GM21723 (cell line): Measurements from ENCODE around the gene HASPIN.

Source experiments
- ATAC-seq: cut with Tn5 transposase; IDR thresholded peaks from one replicate; pipeline ENCODE4 v1.9.1; 2021; ENCODE audit warnings: mild to moderate bottlenecking, moderate library complexity; ENCODE audit not compliant: unreplicated experiment

The HASPIN gene

DNA sequence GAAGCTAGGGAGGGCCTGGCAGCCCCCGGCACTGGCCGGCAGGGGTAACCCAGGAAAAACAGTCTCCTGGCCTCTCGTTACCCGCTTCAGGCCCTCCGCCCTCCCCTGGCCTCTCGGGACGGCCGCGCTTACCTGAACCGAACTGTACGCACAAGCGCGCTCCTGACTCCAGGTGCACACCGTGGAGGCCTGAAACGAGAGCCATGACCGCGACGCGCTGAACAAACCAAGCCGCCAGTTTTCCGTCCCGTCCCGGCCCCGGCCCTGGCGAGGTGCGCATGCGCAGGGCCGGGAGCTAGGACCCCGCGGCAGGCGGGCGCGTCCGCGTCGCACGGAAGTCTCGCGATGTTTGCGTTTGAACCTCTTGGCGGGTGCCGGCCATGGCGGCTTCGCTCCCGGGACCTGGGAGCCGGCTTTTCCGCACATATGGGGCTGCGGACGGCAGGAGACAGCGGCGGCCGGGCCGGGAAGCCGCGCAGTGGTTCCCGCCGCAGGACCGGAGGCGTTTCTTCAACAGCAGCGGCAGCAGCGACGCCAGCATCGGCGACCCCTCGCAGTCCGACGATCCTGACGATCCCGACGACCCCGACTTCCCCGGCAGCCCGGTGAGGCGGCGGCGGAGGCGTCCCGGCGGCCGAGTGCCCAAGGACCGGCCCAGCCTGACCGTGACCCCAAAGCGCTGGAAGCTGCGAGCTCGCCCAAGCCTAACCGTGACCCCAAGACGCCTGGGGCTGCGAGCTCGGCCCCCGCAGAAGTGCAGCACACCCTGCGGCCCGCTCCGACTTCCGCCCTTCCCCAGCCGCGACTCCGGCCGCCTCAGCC lies at the start of gene HASPIN:
HASPIN (plus strand) TSS at position 348 of the 822 bp plus-strand sequence; CDS start at position 381, 33 bp downstream.
- ATAC-seq, result peak; percentile 68

DNA sequence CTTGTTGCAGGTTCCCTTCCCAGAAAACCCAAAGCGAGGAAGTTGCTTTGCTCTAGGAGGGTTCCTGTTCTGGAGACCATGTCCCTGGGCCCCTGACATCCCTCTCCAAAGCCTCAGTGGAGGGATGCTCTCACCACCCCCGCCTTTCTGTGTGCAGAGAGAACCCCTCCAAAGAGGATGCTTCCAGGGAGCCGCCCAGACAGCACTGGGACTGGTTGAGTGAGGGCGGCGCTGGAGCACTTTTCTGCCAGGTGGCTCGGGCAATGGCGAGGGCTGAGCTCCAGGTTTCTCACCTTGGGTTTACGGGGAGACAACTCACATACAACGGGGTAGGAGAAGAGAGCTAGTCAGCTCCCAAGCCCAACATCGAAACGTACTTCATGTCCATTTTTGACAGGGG lies 47.8 kb upstream of the HASPIN start:
- ATAC-seq, result no peak

DNA sequence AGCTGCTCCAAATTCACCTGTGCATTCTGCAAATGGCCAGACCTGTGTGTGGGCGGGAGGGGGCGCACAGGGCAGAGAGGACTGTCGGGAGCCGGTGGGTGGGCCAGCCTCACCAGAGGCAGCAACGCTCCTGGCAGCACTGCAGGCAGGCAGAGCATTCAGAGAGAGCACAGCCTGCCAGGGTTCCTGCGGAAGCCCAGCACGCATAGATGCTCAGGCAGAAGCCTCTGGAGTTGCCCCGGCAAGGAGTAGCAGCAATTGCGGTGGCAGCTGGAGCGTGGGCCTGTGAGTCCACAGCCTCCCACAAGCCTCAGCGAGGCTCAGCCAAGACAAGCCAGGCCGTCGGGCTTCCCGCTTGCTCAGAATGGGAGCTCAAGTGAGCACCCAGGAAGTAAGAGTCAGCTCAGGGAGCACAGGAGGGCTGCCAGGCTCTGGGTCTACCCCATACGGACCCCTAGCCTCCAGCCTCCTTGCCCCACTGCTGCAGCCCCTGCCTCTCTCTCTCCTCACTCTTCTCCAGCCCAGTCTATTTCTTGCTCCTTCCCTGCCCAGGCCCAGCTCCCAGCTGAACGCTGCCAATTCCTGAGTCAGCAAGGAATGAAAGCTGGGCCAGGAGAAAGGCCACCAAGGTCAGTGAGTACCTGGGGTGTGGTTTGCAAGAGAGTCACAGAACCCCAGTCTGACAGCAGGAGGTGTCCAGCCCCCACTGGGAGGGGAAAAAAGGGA lies 45.4 kb upstream of the HASPIN start:
- no peak for ATAC-seq

DNA sequence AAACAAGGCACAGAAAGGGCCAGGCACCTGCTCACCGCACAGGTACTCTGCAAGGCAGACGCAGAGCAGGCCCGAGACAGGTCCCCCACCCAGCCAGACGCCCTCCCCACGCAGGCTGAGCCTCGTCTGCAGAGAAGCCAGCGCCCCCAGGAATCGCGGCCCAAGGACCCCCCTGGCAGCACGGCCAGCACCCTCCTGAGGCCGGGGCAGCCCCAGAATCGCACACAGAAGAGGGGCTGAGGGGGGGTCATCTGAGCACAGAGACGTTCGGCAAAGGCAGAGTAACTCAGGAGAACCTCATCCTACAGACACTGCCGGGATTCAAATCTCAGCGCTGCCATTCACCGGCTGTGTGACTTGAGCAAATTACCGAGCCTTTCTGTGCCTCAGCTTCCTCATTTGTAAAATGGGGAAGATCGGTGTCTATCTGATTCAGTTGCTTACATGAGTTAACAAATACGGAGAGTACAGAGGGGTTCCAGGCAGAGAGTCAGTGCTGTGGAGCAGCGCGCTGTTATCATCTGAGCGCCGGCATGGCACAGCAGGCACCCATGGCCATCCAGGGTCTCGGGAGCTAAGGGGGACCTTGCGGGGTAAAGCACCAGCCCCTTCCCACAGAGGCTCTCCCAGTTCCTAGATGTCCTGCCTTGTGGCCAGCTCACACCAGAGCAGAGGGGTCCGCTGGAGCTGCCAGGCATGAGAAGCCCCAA lies 44.7 kb upstream of the HASPIN start:
- ATAC-seq, result no peak

DNA sequence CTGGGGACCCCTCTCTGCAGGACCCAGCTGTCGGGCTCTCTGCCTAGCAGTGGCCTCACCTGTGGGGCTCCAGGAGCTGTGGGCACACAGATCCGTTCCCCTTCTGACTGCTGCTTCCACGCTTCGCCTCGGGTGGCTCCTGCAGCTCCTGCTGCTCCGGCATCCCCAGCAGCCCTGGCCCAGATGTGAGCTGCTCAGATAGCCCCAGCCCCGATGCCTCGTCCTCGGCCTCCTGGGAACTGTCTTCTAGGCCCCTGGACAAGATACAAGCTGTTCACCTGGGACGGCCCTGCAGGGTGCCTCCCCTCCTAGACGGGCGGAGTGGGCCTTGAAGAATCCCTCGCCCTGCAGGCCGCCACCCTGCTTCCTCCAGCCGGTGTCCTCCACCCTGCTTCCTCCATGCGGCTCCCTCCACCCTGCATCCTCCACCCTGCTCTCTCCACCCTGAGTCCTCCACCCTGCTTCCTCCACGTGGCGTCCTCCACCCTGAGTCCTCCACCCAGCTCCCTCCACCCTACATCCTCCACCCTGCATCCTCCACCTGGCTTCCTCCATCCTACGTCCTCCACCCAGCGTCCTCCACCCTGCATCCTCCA lies 44.1 kb upstream of the HASPIN start:
- ATAC-seq, result no peak

DNA sequence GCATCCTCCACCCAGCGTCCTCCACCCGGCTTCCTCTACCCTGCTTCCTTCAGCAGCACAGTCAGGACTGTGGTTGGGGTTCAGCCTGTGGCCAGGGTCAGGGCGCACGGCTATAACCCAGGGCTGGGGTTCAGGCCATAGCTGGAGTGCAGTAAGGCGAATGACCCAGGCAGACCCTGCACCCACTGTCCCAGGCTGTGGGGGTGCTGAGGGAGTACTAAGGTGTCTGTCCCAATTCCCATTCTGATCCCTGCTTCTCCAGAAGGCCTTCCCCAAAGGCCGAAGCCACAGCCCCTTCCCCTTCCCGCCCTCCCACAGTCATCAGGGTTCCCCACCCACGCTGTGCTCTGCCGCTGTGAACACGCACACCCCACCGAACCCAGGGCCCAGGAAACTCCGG lies 42.6 kb upstream of the HASPIN start:
- no peak for ATAC-seq

DNA sequence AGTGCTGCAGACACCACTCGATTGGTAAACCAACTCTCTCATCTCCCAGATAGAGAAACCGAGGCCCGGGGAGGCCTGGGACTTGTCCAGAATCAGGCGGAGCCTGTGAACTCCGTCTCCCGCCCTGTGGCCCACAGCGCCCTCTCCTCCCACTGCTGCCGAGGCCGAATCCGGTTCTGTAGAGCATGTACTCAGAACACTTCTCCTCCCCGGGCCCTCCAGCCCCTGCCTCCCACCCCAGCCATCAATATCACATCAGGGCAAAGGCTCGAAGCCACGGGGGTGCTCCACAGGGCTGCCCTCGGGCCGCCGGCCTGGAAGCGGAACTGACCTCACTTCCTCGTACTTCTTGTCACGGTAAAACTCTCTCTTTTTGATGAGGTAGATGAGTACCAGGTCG lies 42.1 kb upstream of the HASPIN start:
- no peak for ATAC-seq

DNA sequence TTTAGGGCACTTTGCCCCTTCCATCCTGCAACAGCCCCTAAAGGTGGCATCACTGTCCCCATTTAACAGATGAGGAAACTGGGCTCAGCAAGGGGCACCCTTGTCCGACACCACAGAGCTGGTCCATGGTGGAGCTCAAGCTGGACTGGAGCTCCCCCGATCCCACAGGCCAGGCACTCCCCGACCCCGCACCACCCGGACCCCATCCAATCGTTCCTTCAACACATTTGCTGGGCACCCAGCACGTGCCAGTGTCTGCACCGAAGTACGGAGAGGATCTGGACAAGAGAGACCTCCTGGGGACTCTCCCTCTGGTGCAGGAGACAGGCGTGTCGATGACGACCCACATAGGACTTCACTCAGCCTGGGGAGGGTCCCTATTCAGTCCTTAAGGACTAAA lies 41.7 kb upstream of the HASPIN start:
- no peak for ATAC-seq

DNA sequence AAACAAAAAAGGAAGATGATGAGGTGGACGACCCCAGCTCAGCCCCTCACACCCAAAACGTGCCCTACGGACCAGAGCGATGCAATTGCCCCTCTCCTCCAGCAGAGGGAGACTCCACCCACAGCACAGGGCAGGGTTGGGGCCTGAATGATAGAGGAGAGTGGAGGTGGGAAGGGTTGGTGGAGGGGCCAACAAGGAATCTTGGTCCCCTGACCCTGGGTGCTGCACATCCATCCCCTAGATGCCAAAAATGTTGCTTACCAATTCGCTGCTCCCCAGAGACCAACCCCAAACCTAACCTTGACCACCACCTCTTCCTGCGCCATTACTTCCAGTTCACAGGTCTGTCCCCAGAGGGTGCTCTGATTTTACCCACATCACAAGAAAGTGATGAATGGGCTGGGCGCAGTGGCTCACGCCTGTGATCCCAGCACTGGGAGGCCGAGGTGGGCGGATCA lies 40.6 kb upstream of the HASPIN start:
- ATAC-seq, result peak; percentile 63

DNA sequence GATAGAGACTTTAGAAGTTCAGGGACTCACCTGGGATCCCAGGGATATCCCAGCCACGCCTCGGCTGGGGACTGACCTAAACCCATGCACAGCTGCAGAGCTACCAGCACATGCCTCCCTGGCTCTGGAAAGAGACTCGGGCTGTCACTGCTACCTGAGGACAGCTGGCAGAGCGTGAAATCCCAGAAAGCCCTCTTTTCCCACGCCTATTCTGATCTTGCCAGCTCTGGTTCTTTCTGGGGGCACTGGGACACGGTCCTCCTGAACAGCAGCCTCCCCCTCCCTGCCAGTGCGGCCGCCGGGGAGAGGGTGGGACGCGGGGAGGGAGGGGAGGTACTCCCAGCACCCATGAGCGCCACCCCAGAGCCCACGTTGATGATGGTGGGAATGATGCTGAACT lies 38.5 kb upstream of the HASPIN start:
- ATAC-seq, result no peak

DNA sequence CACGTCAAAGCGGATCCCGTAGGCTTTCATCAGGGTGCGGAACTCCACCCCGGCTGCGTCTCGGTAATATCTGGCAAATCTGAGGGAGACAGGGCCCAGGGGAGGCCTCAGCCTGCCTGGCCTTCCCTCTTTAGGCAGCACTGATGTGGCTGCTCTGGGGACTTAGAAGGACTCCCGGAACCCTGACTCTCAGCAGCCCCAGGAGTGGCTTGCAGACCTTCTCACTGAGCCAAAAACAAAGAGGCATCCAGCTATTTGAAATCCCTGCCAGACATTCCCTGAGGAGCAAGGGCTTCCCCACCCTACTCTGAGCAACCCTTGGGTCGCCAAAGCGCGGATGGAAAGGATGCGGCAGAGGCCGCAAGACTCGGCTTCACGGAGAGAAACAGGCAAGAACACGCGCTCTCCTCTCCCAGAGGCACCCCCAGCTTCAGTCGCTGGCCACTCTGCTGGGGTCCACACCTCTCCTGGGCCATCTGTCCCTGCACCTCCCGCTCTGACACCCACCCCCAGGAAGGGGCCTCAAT lies 35.6 kb upstream of the HASPIN start:
- no peak for ATAC-seq

DNA sequence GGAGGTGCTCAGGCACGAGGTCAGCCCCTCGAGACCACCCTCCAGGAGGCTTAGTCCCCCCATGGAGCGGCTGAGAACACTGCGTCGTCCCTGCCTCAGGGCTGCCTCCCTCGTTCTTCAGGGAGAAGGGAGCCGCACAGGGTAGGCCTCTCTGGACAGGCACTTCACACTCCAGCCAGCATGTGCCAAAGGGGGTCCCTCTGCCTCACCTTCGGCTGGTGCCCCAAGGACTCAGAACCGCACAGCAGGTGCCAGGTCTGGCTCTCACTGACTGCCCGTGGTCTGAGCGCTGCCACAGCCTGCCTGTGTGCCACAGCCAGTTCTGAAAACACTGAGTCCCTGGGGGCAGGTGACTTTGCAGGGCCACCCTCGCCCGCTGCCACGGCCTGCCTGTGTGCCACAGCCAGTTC lies 34.8 kb upstream of the HASPIN start:
- ATAC-seq, result no peak

DNA sequence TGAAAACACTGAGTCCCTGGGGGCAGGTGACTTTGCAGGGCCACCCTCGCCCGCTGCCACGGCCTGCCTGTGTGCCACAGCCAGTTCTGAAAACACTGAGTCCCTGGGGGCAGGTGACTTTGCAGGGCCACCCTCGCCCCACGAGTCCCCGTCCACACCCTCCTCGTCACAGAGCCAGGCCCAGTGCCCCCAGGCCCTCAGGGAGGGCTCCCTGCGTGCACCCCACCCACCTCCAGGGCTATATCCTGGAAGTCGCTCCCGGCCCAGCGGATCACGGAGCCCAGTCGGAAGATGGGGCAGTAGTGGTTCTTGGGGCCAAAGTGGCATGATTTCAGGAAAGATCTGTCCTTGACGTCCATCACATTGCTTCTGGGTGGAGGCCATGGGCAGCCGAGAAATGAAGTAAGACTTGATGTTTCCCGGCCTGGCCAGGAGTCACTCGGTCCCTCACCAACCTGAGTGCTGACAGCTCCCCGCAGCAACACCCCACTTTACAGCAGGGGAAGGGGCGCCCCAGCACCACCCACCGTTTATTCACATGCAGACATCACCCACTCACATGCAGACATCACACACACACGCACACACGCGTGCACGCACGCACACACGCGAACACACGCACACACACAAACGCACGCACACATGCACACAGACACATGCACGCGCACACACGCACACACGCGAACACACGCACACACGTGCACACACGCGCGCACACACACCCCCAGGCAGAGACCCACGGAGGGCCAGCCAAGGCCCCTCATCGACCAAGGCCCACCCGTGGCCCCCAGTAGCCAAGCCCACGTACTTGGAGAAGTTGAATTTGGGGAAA lies 34.2 kb upstream of the HASPIN start:
- no peak for ATAC-seq

DNA sequence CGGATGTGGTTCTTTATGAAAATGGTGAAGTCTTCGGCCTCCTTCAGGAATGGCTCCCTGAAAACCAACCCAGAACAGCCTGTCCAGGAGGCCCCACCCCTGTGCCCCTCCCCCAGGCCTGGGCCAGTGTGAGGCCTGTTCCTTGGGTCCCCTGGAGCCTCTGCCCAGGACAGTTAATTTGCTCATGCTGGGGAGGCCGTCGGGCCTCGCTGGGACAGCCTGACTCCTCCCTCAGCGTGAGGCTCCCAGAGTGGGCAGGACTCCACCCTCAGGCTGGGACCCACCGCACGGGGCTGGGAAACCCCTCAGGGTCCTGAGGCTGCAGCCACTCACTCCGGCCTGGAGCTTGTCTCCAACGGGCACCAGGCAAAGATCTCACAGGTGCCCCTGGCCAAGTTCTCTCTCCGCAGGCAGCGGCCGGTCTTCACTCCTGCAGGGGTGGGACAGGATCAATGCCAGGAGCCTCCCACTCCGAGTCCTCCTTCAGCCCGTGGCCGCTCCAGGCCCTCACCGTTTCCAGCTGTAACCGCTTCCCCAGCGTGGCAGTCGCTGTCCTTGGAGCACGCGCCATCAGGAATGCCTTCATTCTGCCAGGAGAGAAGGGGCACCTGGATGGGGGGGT lies 33.5 kb upstream of the HASPIN start:
- ATAC-seq, result no peak

DNA sequence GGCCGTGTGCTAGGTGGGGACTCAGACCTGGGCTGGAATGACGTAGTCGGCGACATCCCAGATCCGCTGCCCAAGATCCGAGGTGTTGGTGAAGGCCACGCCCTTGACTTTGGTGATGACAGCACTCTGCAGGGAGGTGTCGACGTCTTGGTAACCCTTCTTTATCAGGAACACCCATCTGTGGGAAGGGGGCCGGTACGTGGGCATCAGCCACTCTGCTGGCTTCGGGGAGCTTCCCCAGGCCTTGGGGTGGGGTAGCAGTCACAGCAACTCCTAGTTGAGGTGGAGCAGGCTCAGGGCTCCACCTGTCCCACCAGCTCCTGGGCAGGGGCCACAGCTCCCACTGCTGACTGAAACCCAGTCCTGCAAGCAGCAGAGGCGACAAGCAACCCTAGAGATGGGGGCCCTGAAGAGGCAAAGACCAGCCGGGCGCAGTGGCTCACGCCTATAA lies 32.1 kb upstream of the HASPIN start:
- ATAC-seq, result no peak

DNA sequence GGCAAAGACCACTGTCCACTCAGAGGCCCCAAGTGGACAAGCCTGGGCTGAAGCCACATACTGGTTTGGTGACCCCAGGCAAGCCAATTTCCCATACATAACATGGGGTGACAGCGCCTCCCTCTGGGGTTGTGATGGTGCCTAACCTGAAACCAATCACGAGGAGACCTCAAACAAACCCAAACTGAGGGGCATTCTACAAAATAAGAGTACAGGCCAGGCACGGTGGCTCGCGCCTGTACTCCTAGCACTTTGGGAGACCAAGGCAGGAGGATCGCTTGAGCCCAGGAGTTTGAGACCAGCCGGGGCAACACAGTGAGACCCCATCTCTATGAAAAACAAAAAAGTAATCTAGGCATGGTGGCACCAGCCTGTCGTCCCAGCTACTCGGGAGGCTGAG lies 31.4 kb upstream of the HASPIN start:
- no peak for ATAC-seq

DNA sequence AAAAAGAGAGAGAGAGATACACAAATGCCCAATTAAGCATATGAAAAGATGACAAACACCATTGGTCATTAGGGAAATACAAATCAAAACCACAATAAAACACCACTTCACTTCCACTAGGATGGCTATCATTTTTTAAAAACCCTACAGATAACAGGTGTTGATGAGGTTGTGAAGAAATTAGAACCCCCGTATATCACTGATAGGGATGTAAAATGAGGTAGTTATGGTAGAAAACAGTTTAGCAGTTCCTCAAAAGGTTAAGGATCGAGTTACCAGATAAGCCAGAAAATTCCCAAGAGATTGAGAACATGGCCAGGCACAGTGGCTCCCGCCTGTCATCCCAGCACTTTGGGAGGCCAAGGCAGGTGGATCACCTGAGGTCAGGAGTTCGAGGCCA lies 30.6 kb upstream of the HASPIN start:
- no peak for ATAC-seq

DNA sequence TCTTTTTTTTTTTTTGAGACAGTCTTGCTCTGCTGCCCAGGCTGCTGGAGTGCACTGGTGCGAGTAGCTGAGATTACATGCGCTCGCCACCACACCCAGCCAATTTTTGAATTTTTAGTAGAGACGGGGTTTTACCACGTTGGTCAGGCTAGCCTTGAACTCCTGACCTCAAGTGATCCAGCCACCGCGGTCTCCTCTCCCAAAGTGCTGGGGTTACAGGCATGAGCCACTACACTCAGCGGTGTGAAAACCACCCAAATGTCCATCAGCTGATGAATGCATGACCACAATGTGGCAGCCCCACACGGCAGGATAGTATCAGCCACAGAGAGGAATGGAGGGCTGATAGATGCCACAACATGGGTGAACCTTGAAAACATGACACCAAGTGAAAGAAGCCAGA lies 29.9 kb upstream of the HASPIN start:
- ATAC-seq, result peak; percentile 50

DNA sequence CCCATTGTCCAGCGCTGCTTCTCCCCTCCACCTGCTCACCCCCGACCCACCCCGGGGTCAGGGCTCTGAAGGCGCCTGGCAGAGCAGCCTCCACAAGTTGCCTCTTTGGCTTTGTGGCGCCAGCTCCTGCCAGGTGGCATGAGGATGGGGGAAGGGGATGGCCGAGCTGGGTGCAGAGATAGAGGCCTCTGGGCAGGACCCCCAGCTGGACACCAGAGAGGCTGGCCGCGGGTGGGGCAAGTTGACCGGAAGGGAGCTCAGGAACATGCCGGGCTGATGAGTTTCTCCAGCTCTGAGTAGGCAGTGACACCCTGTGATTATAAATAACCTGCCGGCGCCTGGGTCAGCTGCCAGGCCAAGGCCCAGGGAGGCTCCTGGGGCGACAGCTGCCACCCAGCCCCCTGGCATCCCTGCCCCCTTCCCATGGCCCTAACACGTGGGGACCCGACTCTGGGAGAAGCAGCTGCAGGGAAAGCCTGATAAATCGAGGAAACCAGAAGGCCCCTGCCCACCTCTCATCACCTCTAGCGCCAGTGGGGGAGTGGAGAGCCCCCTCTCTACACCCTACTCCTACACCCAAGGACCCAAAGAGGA lies 28.5 kb upstream of the HASPIN start:
- no peak for ATAC-seq
